Parathyroid adenoma (tissue), 2 donors: ENCODE data around the gene AHDC1.

Experiments
- H2AFZ ChIP-seq: fragments of 300-600 bp; sonication (generic); one replicate; pipeline ENCODE4 v1.7.0; 2017; ENCODE audit warnings: antibody characterized with exemption, mild to moderate bottlenecking
- H3K27ac ChIP-seq: fragments of 300-600 bp; sonication (generic); one replicate; pipeline ENCODE4 v1.7.0; 2017
- H3K27me3 ChIP-seq: fragments of 300-600 bp; sonication (generic); one replicate; pipeline ENCODE4 v1.7.0; 2017; ENCODE audit warnings: low read length; ENCODE audit not compliant: control insufficient read depth, insufficient read depth
- H3K36me3 ChIP-seq: fragments of 300-600 bp; sonication (generic); one replicate; pipeline ENCODE4 v1.7.0; 2017; ENCODE audit warnings: low read length; ENCODE audit not compliant: control insufficient read depth, insufficient read depth
- H3K4me1 ChIP-seq: fragments of 300-600 bp; sonication (generic); one replicate; pipeline ENCODE4 v1.7.0; 2017; ENCODE audit warnings: control low read depth
- H3K4me2 ChIP-seq: fragments of 300-600 bp; sonication (generic); one replicate; pipeline ENCODE4 v1.7.0; 2017; ENCODE audit warnings: low read length
- H3K4me3 ChIP-seq: fragments of 300-600 bp; sonication (generic); one replicate; pipeline ENCODE4 v1.7.0; 2017; ENCODE audit warnings: low read depth, low read length
- H3K79me2 ChIP-seq: fragments of 300-600 bp; sonication (generic); one replicate; pipeline ENCODE4 v1.7.0; 2017; ENCODE audit warnings: control low read depth
- H3K9ac ChIP-seq: fragments of 300-600 bp; sonication (generic); one replicate; pipeline ENCODE4 v1.7.0; 2017; ENCODE audit warnings: mild to moderate bottlenecking
- H3K9me3 ChIP-seq: fragments of 300-600 bp; sonication (generic); one replicate; pipeline ENCODE4 v1.7.0; 2017; ENCODE audit warnings: low read length; ENCODE audit not compliant: control insufficient read depth
- CTCF ChIP-seq: fragments of 300-600 bp; sonication (generic); IDR thresholded peaks from one replicate; pipeline ENCODE4 v1.7.0; 2017; ENCODE audit warnings: antibody characterized with exemption, mild to moderate bottlenecking
- donor health status: primary hyperparathyroidism.

The AHDC1 gene

GRCh38 chr1:27588256-27589232 is 15.4 kb downstream of the AHDC1 start:
- no peaks in the 10 kb centered on the region for H3K9me3 ChIP-seq
- peaks cover 3% of the 10 kb centered on the region for H3K4me1 ChIP-seq
- H3K79me2 ChIP-seq: peaks cover 19% of the 10 kb centered on the region
- no peak overlapping the region for H3K27ac ChIP-seq
- H3K36me3 ChIP-seq: no peaks in the 10 kb centered on the region
- TF ChIP-seq CTCF: no peak
- no peak overlapping the region for H3K4me2 ChIP-seq
- H3K4me3 ChIP-seq: no peak overlapping the region
- no peaks in the 10 kb centered on the region for H3K27me3 ChIP-seq
- H2AFZ ChIP-seq: no peak overlapping the region
- H3K9ac ChIP-seq: no peak overlapping the region

DNA sequence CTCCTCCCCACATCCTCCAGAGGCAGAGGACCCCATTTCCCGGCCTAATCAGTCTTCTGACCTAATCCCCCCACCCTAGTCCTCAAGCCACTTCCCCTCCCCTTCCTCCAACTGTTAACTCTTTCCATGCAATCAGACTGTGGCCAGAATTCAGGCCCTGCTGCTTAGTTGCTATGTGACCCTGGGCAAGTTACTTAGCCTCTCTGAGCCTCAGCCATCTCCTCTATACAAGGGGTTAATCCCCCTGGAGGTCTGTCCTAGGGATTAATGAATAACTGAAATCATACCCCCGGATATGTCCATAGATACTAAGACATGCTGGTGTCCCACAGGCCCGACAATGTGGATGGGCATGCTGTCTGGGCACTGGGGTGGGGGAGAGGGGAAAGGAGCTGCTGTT is 18.3 kb downstream of the AHDC1 start:
- Histone ChIP-seq H3K9ac (no peak overlapping the region), H3K4me1 (peaks cover 3% of the 10 kb centered on the region), H2AFZ (no peak overlapping the region)

GRCh38 chr1:27584453-27584852 is 19.5 kb downstream of the AHDC1 start:
- no peaks in the 10 kb centered on the region for H3K4me1 ChIP-seq
- H3K27me3 ChIP-seq: no peaks in the 10 kb centered on the region
- H3K4me3 ChIP-seq: no peak overlapping the region
- no peak overlapping the region for H3K9ac ChIP-seq
- no peak overlapping the region for H3K4me2 ChIP-seq
- no peaks in the 10 kb centered on the region for H3K36me3 ChIP-seq
- peaks cover 12% of the 10 kb centered on the region for H3K79me2 ChIP-seq
- TF ChIP-seq CTCF: no peak
- H3K27ac ChIP-seq: no peak overlapping the region
- no peaks in the 10 kb centered on the region for H3K9me3 ChIP-seq
- no peak overlapping the region for H2AFZ ChIP-seq

More for the DNA sequence above, 18.3 kb downstream of the AHDC1 start:
- Histone ChIP-seq H3K4me3 (no peak overlapping the region), H3K9me3 (no peaks in the 10 kb centered on the region), H3K27me3 (no peaks in the 10 kb centered on the region), H3K27ac (no peak overlapping the region), H3K36me3 (no peaks in the 10 kb centered on the region), H3K4me2 (no peak overlapping the region), H3K79me2 (peaks cover 13% of the 10 kb centered on the region)
- TF ChIP-seq CTCF: no peak

- no peaks in the 10 kb centered on the region for H3K27me3 ChIP-seq
- H3K9ac ChIP-seq: no peak overlapping the region
- H3K4me3 ChIP-seq: no peak overlapping the region
- no peaks in the 10 kb centered on the region for H3K36me3 ChIP-seq
- H2AFZ ChIP-seq: no peak overlapping the region
- no peaks in the 10 kb centered on the region for H3K9me3 ChIP-seq
- H3K4me1 ChIP-seq: no peaks in the 10 kb centered on the region
- no peak overlapping the region for H3K27ac ChIP-seq
- no peak overlapping the region for H3K4me2 ChIP-seq
- H3K79me2 ChIP-seq: peaks cover 10% of the 10 kb centered on the region
- TF ChIP-seq CTCF: no peak
Measured at GRCh38 chr1:27583479-27583878, 20.5 kb downstream of the AHDC1 start.
